HG03460 (cell line): ENCODE measurements around the gene CACNA2D4.
A peak's percentile ranks its signal among the peaks of the same experiment; 100 is the strongest.

Experiments
- ATAC-seq: cut with Tn5 transposase; IDR thresholded peaks from one replicate; pipeline ENCODE4 v1.9.1; 2021; ENCODE audit not compliant: unreplicated experiment

The CACNA2D4 gene

DNA sequence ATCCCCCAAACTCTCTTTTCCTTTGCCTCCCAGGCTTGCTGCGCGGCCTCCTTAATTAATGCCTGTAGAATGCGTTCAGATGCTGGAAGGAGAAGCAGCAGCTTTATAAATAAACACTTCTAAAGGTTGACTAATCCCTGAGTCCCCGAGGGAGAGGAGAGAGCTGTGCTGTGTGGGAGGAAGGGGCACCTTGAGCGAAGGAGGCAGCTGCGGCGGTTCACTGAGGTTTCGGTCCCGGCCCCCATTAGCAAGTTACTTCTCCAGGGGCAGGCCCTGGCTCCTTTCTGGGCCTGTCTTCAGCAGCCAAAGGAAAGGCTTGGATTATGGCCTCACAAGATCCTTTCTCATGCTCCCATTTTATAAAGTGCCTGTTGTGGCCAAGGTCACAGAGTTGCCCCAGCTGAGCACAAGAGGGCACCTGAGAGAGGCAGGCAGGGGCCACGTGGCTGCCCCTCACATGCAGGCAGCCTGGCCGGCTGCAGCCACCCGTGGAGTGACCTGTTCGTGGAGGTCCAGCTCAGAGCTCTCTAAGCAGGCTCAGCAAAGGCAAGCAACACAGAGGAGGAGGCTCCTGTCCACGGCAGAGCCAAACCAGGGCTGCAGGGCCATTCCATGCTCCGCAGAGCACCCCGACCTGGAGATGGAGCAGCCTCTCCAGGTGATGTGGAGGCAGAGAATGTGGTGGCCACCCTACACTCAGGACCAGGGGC, 15.0 kb upstream of the CACNA2D4 start:
- ATAC-seq = no peak

DNA sequence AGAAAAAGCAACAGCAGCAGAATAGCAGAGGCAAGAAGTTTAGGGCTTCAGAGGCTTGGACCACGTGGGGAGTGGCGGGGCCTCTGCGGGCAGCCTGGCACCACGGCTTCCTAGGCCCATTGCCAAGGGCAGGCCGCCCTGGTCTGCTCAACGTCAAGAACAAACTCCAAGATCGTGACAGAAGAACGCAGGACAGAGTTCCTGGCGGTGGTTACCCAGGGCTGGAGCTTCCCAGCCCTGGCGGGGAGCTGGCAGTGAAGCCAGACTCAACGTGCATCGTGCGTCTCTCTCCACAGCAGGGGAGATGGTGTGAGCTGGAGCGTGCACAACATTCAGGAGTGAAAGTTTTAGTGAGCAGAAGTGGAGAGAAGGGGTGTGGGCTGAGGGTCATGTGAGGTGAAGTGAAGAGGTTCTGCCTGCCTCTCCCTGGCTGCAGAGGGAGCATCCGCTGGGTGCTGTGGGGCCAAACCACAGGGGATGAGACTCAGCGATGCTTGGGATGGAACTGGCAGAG, 13.9 kb upstream of the CACNA2D4 start:
- no peak for ATAC-seq

DNA sequence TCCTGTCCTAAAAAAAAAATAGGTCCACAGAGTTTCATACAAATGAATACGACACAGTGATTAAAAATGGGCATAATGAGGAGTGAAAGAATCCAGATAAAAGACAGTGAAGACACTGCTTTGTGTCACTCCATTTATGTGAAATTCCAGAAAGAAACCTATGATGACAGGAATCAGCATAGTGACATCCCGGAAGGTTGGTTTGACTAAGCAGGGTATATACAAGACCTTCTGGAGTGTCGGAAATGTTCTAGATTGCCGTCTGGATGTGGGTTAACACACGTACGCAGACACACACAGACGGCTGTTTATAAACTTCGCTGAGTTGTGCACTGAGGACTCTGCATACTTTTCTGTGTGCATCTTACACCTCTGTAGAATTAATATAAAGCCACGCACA, 13.2 kb upstream of the CACNA2D4 start:
- ATAC-seq = no peak

DNA sequence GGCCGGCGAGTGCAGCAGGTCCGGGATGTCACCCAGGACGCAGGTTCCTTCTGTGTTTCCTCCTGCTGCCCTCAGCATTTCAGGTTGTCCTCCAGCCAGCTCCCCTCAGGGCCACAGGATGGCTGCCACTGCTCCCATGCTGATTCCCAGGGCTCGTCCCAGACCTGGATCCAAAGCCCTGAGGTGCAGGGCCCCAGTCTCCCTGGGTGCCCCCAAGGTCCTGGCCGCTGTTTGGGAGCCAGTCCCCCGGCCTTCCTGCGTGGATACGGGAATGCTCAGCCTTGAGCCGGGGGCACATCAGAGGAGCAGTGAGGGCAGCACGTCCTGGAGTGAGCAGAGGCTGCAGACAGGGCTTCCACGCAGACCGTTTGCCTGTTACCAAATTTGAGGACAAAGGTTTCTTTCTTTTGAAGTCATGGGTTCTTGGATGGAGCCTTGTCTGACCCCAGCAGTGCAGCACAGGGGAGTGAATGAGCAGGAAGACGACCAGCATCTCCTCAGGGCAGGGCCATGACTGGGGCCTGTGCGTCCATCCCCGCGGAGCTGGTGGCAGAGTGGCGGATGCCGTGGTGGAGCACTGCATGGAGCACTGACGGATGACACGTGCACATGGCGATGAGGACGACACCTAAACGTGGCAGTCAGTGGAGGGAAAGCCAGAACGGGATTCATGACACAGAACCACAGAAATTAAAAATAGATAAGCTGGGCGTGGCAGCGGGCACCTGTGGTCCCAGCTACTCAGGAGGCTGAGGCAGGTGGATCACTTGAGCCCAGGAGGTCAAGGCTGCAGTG, 12.5 kb upstream of the CACNA2D4 start:
- ATAC-seq = no peak

DNA sequence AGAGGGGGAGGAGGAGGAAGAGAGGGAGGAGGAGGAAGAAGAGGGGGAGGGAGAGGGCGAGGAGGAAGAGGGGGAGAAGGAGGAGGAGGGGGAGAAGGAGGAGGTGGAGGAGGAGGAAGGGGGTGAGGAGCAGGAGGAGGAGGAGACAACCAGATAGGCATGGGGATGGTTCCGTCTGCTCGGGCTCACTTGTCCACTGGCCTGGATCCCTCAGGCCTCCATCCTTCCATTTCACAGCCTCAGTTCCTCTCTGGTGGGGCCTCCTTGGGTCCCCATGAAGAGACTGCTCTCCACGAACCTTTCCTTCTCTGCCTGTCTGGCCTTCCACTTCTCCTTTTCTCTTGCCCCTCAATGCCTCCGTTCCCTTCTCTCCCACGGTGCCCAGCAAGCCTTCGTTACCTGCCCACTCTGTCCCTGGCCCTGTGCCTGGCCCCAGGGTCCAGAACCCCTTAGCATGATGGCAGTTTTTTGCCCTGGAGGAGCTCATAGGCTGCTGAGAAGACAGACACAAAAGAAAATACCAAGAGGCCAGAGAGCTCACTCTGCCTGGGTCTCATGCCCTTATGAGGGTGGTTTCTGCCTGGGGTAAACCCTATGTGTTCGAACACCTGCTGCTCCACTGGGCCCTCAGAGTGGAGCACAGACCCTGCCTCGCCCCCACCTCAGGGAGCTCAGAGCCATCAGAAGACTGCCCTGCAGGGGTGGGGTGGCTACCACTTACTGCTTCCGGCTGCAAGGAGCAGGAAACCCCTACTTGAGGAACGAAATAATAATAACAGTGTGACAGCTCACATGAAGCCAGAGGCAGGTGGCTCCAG, 11.7 kb upstream of the CACNA2D4 start:
- no peak for ATAC-seq

DNA sequence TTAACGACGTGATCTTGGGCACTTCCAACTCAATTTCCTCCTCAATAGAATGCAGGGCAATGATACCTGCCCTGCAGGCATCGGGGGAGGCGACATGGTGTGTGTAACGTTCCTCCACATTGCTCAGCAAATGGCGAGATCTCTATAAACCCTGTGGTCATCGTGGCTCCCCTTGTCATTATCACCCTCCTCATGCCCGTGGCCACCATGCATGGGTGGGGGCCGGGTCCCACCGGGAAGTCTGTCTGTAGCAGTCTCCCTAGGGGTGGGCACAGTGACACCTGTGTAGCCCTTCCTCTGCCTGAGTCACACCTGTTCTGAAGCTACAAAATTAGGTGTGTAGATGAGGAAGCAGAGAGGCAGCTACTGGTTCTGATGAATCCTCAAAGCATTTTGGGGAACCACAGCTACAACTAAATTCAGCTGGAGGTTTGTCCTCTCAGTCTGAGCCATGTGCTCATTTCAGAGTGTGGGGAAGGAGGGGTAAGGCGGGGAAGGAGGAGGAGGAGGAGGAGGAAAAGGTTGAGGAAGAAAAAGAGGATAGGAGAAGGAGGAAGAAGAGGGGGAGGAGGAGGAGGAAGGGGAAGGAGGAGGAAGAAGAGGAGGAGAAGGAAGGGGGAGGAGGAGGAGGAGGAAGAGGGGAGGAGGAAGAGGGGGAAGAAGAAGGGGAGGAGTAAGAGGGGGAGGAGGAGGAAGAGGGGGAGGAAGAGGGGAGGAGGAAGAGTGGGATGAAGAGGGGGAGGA, 11.0 kb upstream of the CACNA2D4 start:
- ATAC-seq = no peak

DNA sequence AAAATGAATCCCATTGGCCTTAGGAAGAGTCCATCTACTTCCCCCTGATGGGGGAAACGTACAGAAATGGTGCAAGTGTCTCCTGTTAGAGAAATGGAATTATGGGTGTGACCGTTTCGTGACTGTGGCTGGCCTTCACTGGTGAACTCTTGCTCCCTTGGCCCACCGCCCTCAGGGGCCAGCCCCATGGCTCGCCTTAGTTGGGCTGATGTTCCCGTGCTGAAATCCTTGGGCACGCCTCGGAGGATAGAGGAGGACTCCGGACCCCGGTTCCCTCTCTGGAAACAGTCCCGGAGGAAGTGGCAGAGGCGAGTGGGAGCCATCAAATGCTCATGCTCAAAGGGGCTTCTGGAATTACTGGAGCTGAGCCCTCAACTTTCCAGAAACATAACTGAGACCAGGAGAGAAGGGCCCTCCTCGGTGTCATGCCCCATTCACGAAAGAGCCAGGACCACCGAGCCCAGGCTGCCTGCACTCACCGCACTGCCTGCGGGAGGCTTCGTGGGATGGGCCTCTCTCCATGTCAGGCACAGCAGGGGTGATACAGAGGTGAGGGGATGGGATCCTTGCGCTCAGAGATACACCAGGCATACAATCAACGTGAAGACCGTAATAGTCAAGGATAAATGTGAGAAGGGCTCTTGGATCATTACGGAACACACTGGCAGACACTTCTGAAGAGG, 10.1 kb upstream of the CACNA2D4 start:
- no peak for ATAC-seq

DNA sequence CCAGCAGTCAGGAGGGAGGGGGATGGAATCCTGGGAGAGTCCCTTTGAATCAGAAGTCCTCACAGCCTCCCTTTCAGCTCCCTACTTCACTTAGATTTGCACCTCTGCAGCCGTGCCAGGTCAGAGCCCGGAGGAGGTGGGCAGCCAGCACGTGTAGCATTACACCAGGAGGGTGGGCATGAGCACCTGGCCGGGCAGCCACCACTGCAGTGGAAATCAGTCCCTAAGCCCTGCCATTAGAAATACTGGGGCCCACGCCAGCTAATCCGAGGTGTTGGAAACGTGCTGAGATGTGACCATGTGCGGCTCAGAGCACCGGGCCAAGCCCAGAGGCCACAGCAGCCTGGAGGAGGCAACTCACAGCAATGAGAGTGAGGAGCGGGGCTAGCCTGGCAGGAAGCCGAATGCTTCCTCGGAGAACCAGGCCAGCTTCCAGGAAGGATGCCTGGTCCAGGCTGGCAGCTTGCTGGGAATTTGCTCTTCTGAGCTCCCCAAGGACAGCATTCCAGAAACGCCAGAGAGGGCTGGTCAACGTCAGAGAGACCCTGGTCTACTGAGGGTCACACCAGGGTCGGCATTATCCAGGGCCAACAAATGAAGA, 9.4 kb upstream of the CACNA2D4 start:
- no peak for ATAC-seq

DNA sequence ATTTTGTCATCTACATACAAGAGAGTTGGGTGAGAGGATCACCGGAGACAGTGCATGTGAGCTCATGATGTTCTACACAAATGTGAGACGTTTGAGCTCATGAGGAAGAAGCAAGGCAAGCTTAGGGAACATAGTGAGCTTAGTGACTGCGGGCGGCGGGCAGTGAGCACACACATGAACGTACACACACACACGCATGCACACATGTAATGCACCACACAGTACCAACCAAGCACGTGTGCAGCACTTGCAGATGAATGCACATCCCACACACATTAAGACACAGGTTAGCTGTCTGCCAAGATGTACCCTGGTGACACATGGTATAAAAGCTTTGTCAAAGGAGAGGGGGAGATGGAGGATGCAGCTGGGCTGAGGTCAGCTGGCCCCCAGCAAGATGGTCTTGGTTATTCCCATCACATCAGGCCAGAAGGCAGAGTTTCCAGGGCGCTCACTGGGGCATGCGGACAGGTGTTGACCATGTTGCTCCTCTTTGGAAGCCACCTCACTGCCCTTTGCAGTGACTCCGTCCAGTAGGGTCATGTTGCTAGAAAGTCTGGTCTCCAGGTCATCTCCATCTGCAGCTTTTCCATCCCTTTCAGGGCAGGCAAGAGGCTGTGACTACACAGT, 8.7 kb upstream of the CACNA2D4 start:
- no peak for ATAC-seq

DNA sequence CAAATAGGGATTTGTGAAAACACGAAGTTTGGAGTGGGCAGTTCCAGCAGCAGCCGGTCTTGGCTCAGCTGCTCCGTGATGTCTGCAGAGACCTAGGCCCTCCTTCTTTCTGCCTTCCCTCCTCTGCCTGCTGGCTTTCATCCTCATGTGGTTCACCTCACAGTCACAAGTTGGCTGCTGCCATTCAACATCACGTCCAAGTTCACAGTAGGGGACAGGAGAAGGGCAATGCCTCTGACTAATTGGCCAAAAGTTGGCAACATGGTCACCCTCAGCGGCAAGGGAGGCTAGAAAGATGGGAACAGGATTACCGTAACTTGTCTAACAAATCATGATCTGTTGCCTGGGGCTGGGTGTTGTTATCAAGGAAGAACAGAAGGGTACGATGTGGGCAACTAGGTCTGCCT, 7.8 kb upstream of the CACNA2D4 start:
- ATAC-seq = no peak

DNA sequence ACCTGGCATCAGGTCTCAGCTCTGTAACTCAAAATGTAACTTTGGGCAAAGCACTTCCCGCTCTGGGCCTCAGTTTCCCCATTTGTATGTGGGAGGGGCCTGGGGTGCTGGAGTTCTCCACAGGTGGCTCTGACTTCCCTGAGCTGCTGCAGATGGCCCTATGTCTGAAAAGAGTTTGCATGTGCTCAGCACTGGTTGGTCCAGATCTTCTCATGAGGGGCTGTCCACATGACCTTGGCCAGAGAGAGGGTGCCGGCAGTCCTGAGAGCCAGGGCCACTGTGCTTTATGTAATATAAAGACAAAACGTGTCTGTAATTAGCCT, 7.2 kb upstream of the CACNA2D4 start:
- ATAC-seq = no peak

DNA sequence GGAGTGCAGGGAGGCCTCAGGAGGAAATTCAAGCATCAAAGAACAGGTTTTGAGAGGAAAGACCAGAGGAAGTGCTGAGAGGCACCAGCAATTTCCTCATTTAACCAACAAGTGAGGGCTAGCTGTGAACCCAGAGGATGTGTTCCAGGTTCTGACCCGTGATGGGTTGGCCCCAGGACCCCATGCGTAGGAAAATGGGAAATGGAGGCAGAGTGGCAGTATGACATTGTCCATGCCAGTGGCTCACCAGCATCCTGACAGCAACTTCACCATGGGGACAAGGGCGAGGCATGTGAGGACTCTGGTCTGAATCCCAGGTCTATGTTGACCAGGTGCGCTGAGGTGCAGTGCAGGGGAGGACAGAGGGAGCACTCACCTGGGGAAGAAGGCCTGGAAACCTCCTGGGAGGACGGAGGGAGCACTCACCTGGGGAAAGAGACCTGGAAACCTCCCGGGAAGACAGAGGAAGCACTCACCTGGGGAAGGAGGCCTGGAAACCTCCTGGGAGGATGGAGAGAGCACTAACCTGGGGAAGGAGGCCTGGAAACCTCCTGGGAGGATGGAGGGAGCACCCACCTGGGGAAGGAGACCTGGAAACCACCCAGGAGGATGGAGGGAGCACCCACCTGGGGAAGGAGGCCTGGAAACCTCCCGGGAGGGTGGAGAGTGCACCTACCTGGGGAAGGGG, 6.7 kb upstream of the CACNA2D4 start:
- ATAC-seq = no peak

DNA sequence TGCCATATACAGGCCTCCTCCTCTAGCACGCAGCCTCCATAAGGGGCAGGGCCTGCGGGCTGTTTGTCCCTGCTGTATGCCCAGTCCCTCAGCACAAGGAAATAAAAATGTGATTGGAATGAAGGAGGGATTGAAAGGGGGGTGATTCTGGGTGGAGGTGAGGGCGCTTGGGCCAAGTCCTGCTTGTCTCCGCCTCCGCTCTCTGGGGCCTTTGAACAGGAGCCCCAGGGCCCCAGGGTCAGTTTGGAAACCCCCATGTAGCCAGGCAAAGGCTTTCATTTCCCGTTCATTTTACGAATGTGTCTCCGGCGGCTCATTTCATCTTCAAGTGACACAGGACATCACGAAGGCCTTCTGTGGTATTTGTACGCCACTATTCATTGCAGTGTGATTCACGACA, 4.5 kb upstream of the CACNA2D4 start:
- no peak for ATAC-seq

DNA sequence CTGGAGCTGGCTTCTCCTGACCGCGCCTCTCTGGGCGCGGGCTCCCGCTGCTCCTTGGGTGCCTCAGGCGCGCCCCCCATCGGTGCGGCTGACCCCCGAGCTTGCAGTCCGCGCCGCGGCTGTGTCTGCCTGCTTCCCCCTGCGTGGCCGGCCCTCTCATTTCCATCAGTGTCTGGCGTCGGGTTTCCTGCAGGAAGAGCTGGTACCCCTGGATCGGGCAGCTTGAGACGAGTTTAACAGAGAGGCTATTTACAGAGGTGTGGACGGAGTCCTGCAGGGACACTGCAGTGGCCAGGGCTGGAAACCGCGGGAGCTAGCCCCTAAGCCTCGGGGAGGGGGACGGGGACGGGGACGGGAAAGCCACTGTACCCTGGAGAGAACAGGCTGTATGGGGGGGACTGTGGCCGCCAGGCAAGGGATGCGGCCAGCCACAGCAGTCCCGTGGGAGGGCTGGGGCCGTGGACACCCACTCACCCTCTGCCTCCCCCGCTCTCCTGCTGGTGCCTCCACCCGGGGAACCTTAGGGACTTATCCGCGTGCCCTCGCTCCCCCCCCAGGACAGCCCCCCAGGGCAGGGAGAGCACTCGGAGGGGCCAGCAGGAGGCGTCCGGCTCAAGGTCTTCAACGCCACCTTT, 3.7 kb upstream of the CACNA2D4 start:
- ATAC-seq = peak; percentile 47

DNA sequence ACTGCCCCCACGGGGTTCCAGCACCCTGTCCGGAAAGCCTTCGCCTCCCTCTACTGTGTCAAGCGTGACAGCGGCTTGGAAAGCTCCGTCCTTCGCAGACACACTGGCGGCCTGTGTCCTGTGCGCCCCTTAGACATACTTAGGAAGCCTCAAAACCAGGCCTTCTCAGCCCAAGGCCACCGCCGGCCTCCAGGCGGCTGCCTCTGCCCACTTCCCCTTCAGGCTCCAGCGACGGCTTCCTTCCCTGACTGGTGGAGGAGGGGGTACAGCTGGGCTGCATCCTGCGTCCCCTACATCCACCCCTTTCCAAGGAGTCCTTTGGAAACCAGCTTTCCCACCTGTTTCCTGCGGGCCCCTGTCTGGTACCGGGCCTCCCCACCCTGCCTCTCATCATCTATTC, 2.5 kb upstream of the CACNA2D4 start:
- no peak for ATAC-seq

DNA sequence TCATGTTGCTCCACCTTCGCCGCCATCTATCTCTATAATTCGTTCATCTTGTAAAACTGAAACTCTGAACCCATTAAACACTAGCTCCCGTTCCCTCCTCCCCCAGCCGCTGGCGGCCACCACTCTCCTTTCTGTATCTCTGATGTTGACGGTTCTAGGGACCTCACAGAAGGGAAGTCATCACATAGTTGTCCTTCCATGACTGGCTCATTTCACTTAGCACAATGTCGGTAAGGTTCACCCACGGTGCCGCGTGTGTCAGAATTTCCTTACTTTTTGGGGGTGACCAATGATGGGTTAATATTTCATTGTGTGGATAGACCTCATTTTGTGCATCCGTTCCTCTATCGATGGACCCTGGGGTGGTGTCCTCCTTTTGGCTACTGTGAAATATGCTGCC, 2.0 kb upstream of the CACNA2D4 start:
- no peak for ATAC-seq

DNA sequence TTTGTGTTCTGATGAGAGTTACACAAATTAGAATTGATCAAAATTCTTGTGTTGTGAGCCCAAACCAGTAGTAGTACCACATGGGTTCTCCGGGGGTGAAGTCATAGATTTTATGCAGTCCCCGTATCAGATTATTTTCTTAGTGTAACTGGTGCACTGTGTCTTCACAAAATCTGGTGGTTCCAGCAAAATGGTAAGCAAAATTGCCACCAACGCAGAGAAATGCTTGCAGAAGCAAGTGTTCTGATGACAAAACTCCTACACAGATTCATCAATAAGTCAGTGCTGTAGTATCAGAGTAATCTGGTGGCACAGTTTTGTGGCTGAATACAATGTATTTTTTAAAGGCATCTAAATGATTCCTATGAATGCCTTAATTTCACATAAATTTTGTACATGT, 1.3 kb upstream of the CACNA2D4 start:
- no peak for ATAC-seq

DNA sequence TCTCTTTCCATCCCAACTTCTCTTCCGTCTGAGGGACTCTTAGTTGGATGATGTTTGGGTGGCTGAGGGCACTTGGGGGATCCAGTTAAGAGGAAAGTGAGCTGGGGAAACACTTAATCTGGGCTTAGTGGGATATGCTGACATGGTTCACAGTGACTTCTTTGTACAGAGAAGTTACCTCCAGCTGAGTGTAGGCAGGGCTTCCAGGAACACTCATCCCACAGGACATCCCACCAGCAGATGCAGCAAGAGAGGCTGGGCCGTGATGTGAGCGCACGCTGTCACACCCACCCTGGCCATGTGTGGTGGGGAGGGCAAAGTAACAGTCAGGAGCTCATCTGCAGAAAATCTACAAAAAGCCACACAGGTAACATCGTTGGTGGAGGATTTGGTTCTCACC, 832 bp upstream of the CACNA2D4 start:
- ATAC-seq = no peak

DNA sequence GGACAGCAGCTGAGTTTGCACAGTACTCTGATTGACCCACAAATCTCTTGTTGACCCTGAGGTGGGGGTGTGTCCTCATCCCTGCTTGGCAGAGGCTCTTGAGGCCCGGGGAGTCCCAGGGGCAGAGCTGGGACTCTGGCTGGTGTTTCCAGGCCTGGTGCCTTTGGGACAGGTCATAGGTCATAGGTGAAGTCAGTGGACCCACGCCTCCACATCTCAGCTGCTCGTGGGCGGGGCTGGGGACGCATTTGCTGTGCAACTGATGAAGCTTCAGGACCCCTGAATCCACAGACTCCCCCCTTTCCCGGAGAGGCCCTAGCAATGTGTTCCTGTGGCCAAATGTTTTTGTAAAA, 408 bp upstream of the CACNA2D4 start:
- no peak for ATAC-seq
